Measurements from ENCODE around the gene C10orf90.

Gene C10orf90

GRCh38 chr10:126481181-126481580 lies 189.3 kb downstream of the C10orf90 start (continued):
- TF ChIP-seq, protein P1, sequence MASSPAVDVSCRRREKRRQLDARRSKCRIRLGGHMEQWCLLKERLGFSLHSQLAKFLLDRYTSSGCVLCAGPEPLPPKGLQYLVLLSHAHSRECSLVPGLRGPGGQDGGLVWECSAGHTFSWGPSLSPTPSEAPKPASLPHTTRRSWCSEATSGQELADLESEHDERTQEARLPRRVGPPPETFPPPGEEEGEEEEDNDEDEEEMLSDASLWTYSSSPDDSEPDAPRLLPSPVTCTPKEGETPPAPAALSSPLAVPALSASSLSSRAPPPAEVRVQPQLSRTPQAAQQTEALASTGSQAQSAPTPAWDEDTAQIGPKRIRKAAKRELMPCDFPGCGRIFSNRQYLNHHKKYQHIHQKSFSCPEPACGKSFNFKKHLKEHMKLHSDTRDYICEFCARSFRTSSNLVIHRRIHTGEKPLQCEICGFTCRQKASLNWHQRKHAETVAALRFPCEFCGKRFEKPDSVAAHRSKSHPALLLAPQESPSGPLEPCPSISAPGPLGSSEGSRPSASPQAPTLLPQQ (tag by site-specific recombination; IDR thresholded peaks at IDR 0.05), result no peak
- TF ChIP-seq ZNF776 (tag by site-specific recombination; IDR thresholded peaks at IDR 0.05; ENCODE audit: borderline replicate concordance) (no peak), KLF7 (tag by site-specific recombination; IDR thresholded peaks at IDR 0.05; ENCODE audit: borderline replicate concordance) (no peak), ZNF639 (tag by site-specific recombination; IDR thresholded peaks at IDR 0.05) (0 out of 2 replicates have a peak, but pooled peaks have one; percentile 32), ZNF449 (tag by site-specific recombination; IDR thresholded peaks at IDR 0.05) (peak; percentile 34; the same call in 1 of the 2 replicates)
- TF ChIP-seq, protein P2, sequence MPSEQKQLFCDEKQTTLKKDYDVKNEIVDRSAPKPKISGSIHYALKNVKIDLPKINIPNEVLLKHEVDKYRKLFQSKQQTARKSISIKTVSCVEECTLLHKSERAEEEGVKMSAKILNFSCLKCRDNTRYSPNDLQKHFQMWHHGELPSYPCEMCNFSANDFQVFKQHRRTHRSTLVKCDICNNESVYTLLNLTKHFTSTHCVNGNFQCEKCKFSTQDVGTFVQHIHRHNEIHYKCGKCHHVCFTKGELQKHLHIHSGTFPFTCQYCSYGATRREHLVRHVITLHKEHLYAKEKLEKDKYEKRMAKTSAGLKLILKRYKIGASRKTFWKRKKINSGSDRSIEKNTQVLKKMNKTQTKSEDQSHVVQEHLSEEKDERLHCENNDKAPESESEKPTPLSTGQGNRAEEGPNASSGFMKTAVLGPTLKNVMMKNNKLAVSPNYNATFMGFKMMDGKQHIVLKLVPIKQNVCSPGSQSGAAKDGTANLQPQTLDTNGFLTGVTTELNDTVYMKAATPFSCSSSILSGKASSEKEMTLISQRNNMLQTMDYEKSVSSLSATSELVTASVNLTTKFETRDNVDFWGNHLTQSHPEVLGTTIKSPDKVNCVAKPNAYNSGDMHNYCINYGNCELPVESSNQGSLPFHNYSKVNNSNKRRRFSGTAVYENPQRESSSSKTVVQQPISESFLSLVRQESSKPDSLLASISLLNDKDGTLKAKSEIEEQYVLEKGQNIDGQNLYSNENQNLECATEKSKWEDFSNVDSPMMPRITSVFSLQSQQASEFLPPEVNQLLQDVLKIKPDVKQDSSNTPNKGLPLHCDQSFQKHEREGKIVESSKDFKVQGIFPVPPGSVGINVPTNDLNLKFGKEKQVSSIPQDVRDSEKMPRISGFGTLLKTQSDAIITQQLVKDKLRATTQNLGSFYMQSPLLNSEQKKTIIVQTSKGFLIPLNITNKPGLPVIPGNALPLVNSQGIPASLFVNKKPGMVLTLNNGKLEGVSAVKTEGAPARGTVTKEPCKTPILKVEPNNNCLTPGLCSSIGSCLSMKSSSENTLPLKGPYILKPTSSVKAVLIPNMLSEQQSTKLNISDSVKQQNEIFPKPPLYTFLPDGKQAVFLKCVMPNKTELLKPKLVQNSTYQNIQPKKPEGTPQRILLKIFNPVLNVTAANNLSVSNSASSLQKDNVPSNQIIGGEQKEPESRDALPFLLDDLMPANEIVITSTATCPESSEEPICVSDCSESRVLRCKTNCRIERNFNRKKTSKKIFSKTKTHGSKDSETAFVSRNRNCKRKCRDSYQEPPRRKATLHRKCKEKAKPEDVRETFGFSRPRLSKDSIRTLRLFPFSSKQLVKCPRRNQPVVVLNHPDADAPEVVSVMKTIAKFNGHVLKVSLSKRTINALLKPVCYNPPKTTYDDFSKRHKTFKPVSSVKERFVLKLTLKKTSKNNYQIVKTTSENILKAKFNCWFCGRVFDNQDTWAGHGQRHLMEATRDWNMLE (tag by site-specific recombination; conservative IDR thresholded peaks at IDR 0.05; ENCODE audit: low read depth), result no peak

- Histone ChIP-seq H3K36me3 (ENCODE audit: control insufficient read depth in 2 of 2, insufficient read depth in 1 of 2, low read length in 2 of 2) (no peaks in the 10 kb centered on the region), H3K27ac (ENCODE audit: extremely low read depth, low read depth, low read length) (no peak overlapping the region), H3K4me3 (ENCODE audit: low read depth, low read length) (no peak overlapping the region), H3K4me1 (ENCODE audit: control insufficient read depth, insufficient read depth, low read length) (no peaks in the 10 kb centered on the region), H3K9me3 (ENCODE audit: control insufficient read depth, insufficient read depth, low read depth, low read length) (no peaks in the 10 kb centered on the region)
- ChIA-PET POLR2A (no interaction called here), CTCF (no interaction called here)
- TF ChIP-seq ZNF391 (tag by site-specific recombination; IDR thresholded peaks at IDR 0.05; ENCODE audit: borderline replicate concordance, low read depth) (no peak), PATZ1 (tag by site-specific recombination; IDR thresholded peaks at IDR 0.05) (no peak), ZNF658 (tag by site-specific recombination; IDR thresholded peaks at IDR 0.05) (no peak), ZNF148 (tag by site-specific recombination; IDR thresholded peaks at IDR 0.05; ENCODE audit: borderline replicate concordance) (no peak), ZNF248 (tag by site-specific recombination; IDR thresholded peaks at IDR 0.05) (no peak), OSR2 (tag by site-specific recombination; IDR thresholded peaks at IDR 0.05) (no peak), ZNF843 (tag by site-specific recombination; IDR thresholded peaks at IDR 0.05) (no peak), ZNF157 (tag by site-specific recombination; IDR thresholded peaks at IDR 0.05) (no peak), ZNF138 (tag by site-specific recombination; IDR thresholded peaks at IDR 0.05; ENCODE audit: borderline replicate concordance) (no peak), ZNF366 (tag by site-specific recombination; conservative IDR thresholded peaks at IDR 0.05) (no peak), WT1 (tag by site-specific recombination; IDR thresholded peaks at IDR 0.05) (no peak), ZNF701 (tag by site-specific recombination; IDR thresholded peaks at IDR 0.05) (no peak), PRDM1 (tag by site-specific recombination; IDR thresholded peaks at IDR 0.05) (no peak), ZNF529 (tag by site-specific recombination; IDR thresholded peaks at IDR 0.05; ENCODE audit: insufficient replicate concordance) (no peak), ZNF677 (tag by site-specific recombination; IDR thresholded peaks at IDR 0.05) (no peak)
- TF ChIP-seq, protein P1 (tag by site-specific recombination; IDR thresholded peaks at IDR 0.05), result no peak
These were observed 189.8 kb downstream of the C10orf90 start for GRCh38 chr10:126480648-126481047.

Measured in HEK293 (cell line).